ENCODE measurements around the gene ATG13.

- TF ChIP-seq TAF1 (conservative IDR thresholded peaks at IDR 0.05) (no peak), CTCF (IDR thresholded peaks at IDR 0.05; ENCODE audit: low read depth, low read length, missing input control) (no peak), MAX (IDR thresholded peaks at IDR 0.05) (no peak), REST (IDR thresholded peaks at IDR 0.05) (no peak), JUND (IDR thresholded peaks at IDR 0.05) (no peak)
- TF ChIP-seq, protein P1, sequence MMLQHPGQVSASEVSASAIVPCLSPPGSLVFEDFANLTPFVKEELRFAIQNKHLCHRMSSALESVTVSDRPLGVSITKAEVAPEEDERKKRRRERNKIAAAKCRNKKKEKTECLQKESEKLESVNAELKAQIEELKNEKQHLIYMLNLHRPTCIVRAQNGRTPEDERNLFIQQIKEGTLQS (IDR thresholded peaks at IDR 0.05), result no peak
These were observed 45.0 kb downstream of the ATG13 start for GRCh38 chr11:46662366-46662765.

All from liver (tissue), 3 donors.